GM08714 (cell line): ENCODE measurements around the gene CCDC3.

Source experiments
- H3K4me3 ChIP-seq: fragments of 200-500 bp; sonication (Bioruptor generic); 2 replicates; pipeline ENCODE4 v1.5.1; 2014; ENCODE audit warnings: mild to moderate bottlenecking, low read length, inconsistent platforms
- ZNF274 ChIP-seq: IDR thresholded peaks from 2 replicates; pipeline ENCODE4 v1.6.1; 2012; ENCODE audit warnings: mild to moderate bottlenecking, low read depth, low read length

Gene CCDC3

GRCh38 chr10:12980102-12980661, 21.3 kb downstream of the CCDC3 start:
- no peak overlapping the region for H3K4me3 ChIP-seq
- TF ChIP-seq ZNF274 = no peak

GRCh38 chr10:12978891-12979290, 22.6 kb downstream of the CCDC3 start:
- TF ChIP-seq ZNF274 = no peak
- no peak overlapping the region for H3K4me3 ChIP-seq

- H3K4me3 ChIP-seq = no peak overlapping the region
- TF ChIP-seq ZNF274 = no peak
Measured at GRCh38 chr10:12975906-12976305, 25.6 kb downstream of the CCDC3 start.

- TF ChIP-seq ZNF274 = no peak
- H3K4me3 ChIP-seq = no peak overlapping the region
Measured at GRCh38 chr10:12975266-12975665, 26.2 kb downstream of the CCDC3 start.

DNA sequence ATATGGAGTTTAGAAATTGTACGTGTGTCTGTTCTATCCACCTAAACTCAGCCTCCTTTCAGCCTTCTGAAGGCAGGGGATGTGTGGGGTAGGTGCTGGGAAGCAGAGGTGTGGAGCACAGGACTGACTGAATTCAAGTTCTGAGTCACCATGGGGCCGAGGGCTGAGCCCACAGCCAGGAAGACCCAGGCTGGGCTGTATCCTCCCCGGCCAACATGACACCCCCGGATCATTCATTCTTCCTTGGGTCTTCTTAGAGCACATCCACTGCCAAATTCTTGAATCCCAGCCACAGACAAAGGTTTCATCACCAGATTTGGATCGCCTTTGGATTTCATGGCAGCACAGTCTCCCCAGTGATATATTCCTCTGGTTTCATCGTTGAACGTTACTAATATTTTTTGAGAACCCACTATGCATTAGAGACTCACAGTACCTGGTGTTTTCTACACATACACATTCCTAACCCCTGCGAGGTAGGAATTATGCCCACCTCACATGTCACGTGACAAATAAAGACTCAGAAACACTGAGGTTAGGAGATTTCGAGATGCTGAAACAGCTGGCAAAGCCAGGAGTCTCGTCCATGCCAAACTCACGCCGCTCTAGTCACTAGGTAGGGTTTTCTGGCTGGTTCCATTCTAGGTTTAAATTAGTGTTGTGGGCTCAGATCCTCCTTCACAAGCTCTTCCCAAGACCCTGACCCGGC, 26.9 kb downstream of the CCDC3 start:
- TF ChIP-seq ZNF274 = no peak
- H3K4me3 ChIP-seq = no peak overlapping the region

DNA sequence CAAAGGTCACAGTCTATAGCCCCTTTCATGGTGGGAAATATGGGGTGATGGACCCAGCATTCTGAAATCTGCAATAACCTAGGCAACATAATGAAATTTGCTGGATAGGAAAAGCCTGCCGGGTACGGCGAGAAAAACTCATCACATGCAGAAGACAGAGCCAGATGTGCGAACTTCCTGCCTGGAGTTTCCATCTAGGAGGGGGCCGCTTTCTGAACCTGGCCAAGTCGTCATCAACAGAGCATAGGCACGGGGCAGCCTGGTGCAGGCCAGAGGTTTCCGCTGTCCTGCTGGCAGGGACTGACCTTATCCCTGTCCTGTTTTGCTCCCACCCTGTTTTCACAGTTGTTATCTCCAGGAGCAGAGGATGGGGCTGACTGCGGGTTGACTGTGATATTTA, 27.4 kb downstream of the CCDC3 start:
- no peak overlapping the region for H3K4me3 ChIP-seq
- no peak for TF ChIP-seq ZNF274

- TF ChIP-seq ZNF274 = no peak
- no peak overlapping the region for H3K4me3 ChIP-seq
Measured at GRCh38 chr10:12973149-12973718, 28.3 kb downstream of the CCDC3 start.

GRCh38 chr10:12972146-12972545, 29.4 kb downstream of the CCDC3 start:
- TF ChIP-seq ZNF274 = no peak
- no peak overlapping the region for H3K4me3 ChIP-seq

DNA sequence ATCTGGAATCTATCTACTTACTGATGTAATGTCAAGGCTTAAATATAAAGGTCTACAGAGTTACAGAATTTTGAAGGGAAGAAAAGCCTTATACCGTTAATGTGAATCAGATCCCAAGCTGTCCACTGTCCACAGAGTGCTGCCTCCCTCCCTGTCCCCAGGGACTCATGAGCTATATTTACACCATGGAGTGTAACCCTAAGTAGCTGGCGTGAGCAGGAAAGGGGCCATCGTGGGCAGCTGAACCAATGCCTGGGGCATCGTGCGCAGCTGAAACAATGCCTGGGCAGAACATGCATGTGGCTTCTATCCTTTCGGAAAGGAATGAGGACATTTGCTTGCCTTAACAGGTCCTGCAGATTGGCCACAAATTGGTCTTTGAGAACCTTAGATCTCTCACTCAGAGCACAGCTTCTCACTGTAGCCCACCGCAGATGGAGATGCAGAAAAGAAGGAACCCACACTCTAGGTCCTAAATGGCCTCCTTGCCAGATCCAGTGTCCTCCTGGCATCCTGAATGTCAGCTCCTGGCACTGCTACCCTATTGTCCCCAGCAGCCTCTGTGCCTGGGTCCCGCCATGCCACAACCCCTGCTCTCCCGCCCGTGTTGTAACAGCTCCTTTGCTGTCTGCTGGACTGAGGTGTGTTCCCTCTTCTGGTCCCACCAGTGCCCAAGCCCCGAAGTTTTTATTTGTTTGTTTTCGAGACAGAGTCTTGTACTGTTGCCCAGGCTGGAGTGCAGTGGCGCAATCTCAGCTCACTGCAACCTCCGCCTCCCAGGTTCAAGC, 30.3 kb downstream of the CCDC3 start:
- no peak for TF ChIP-seq ZNF274
- no peak overlapping the region for H3K4me3 ChIP-seq

- TF ChIP-seq ZNF274 = no peak
- H3K4me3 ChIP-seq = no peak overlapping the region
Measured at GRCh38 chr10:12969951-12970350, 31.6 kb downstream of the CCDC3 start.

DNA sequence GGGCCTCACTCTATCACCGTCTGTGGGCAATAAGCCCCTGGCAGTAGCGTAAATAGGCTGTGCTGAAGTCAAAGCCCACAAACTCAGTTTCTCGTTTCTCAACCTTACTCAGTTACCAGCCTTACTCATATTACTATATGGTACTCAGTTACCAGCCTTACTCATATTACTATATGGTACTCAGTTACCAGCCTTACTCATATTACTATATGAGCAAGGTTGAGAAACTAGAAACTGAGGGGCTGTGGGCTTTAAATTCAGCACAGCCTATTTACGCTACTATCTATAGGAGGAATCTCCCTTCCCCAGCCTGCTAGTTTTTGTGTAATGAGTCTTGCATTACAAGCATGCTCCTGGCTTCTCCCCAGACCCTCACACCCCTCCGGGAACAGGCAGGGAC, 35.4 kb downstream of the CCDC3 start:
- TF ChIP-seq ZNF274 = no peak
- H3K4me3 ChIP-seq = no peak overlapping the region

- no peak for TF ChIP-seq ZNF274
- no peak overlapping the region for H3K4me3 ChIP-seq
Measured at GRCh38 chr10:12965571-12965970, 35.9 kb downstream of the CCDC3 start.

DNA sequence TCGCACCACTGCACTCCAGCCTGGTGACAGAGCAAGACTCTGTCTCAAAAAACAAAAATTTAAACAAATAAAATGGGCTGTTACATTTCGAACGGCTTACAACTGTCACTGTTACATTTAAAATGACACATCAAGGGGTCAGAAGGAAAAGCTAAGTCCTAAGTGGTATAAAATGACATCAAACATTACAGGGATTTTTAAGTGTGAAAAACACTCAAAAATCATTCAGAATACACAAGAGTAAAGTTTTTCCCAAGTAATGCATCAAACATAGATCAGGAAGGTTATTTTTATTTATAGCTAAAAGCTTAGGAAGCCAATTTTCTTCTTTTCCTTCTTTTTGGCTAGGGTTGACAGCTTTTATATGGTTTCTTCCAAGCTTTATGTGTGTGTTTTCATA, 39.0 kb downstream of the CCDC3 start:
- no peak overlapping the region for H3K4me3 ChIP-seq
- no peak for TF ChIP-seq ZNF274

DNA sequence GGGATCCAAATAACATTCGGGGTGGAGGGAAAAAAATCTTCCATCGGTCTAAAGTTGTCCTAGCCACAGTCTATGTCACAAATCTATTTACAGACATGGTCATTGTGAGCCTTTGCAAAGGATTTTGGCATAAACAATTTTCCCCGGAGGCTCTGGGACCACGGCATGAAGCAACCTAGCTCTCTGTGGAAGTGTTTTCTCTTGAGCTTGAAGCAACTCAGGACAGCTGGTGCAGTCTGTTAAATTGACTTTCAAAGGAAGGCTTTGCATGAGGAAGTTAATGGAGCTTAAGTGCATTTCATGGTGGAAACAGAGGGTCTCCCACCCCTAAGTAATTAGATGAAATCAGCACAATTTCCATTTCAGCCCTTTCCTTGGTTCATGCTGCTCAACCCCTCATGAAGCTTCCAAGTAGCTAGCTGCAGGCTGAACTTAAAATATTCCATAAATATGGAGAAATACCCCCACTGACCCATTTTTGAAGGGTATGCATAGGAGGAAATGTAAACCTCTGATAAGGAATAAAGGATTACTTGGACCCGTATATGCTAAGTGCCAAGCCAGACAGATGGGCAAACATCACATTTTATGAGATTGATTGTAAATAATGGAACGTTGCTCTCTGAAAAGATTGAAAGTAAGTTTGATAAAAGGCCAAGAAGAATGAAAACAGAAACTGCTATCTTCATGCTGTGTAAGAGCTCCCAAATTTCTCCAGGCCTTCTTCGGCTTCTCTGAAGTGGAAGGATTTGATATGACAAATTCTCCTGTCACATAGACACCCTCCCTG, 39.9 kb downstream of the CCDC3 start:
- no peak for TF ChIP-seq ZNF274
- H3K4me3 ChIP-seq = no peak overlapping the region
